ENCODE measurements around the gene VPS26B. TPM values are rescaled to one million over a fixed set of nuclear protein-coding genes. Genes with fewer than 3 reads are reported as not detected.

VPS26B gene
- total and polyA plus RNA-seq, 2 experiments from 2014 or later, result 10.1 to 29.1 TPM

DNA sequence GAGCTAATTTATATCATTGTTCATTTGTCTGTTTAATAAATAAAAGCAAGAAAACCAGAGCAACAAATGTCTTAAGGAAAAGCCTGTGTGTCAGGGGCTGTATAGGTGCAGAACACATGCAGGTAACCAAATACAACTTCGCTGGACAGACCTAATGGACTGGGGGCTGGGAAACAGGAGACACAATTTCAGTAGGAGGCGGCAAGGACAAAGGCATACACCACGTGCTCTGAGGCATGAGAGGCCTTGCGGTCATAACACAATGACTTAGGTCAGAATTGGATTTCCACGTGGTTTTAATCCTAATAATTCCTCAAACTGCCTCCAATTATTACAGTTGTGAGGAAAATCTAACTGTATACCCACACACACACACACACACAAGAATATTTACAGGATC lies 43.0 kb downstream of the VPS26B start (continued):
- TF ChIP-seq, protein P1, sequence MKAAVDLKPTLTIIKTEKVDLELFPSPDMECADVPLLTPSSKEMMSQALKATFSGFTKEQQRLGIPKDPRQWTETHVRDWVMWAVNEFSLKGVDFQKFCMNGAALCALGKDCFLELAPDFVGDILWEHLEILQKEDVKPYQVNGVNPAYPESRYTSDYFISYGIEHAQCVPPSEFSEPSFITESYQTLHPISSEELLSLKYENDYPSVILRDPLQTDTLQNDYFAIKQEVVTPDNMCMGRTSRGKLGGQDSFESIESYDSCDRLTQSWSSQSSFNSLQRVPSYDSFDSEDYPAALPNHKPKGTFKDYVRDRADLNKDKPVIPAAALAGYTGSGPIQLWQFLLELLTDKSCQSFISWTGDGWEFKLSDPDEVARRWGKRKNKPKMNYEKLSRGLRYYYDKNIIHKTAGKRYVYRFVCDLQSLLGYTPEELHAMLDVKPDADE (IDR thresholded peaks at IDR 0.05), result no peak

DNA sequence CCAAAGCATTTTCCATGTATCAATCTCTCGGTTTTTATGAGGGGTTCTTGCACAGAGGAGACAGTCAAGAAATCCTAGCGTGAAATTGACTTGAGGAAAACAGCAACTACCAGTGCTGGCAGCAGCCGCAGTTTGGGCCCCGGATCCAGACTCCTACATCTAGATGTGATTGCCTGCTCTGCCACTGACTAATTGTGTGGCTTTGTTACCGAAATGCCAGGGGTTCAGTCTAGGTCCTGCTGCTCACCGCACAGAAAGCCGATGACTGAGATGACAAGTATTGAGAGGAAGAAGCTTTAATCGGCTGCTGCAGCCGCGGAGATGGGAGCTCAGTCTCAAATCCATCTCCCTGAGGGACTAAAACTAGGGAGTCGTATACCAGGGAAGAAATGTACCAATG lies 43.5 kb downstream of the VPS26B start:
- peak overlapping the region; percentile 38 for H3K4me2 ChIP-seq
- no peaks in the 10 kb centered on the region for H3K27me3 ChIP-seq (ENCODE audit: insufficient read depth)
- H3K27ac Mint-ChIP-seq, result peak overlapping the region; percentile 81
- peaks cover 13% of the 10 kb centered on the region for H3K36me3 ChIP-seq (ENCODE audit: insufficient read depth)
- H3K36me3 Mint-ChIP-seq (ENCODE audit: low read depth), result peaks cover 36% of the 10 kb centered on the region
- H3K27ac ChIP-seq (ENCODE audit: low read depth), result no peak overlapping the region; the same call in 1 of the 2 replicates
- peak overlapping the region; percentile 7; the same call in 1 of the 3 replicates for H3K4me3 Mint-ChIP-seq
- H3K4me3 ChIP-seq, result no peak overlapping the region
- H4K20me1 ChIP-seq (replicated peaks; ENCODE audit: insufficient read depth), result 0 out of 2 replicates have a peak, but pooled peaks cover 4% of the 10 kb centered on the region
- H3K9me3 Mint-ChIP-seq, result no peaks in the 10 kb centered on the region
- peaks cover 18% of the 10 kb centered on the region for H3K27me3 Mint-ChIP-seq (ENCODE audit: insufficient read depth, low read depth, poor library complexity)
- no peaks in the 10 kb centered on the region for H3K9me2 ChIP-seq (ENCODE audit: insufficient read depth)
- H3F3A ChIP-seq (replicated peaks; ENCODE audit: low read depth), result 0 out of 2 replicates have a peak, but pooled peaks cover 10% of the 10 kb centered on the region
- peaks cover 76% of the 10 kb centered on the region for H3K4me1 Mint-ChIP-seq
- no peak for ATAC-seq
- no peak overlapping the region for H2AFZ ChIP-seq
- H3K4me1 ChIP-seq (ENCODE audit: insufficient read depth), result peaks cover 60% of the 10 kb centered on the region
- peaks cover 71% of the 10 kb centered on the region for H3K79me2 ChIP-seq (replicated peaks; ENCODE audit: insufficient read depth)
- no peak for DNase-seq (ENCODE audit: low spot score)
- TF ChIP-seq STAT1 (IDR thresholded peaks at IDR 0.05; ENCODE audit: unreplicated experiment), result no peak
- no peak for TF ChIP-seq EZH2 (IDR thresholded peaks at IDR 0.05; ENCODE audit: low read depth, unreplicated experiment)
- TF ChIP-seq, protein P2, sequence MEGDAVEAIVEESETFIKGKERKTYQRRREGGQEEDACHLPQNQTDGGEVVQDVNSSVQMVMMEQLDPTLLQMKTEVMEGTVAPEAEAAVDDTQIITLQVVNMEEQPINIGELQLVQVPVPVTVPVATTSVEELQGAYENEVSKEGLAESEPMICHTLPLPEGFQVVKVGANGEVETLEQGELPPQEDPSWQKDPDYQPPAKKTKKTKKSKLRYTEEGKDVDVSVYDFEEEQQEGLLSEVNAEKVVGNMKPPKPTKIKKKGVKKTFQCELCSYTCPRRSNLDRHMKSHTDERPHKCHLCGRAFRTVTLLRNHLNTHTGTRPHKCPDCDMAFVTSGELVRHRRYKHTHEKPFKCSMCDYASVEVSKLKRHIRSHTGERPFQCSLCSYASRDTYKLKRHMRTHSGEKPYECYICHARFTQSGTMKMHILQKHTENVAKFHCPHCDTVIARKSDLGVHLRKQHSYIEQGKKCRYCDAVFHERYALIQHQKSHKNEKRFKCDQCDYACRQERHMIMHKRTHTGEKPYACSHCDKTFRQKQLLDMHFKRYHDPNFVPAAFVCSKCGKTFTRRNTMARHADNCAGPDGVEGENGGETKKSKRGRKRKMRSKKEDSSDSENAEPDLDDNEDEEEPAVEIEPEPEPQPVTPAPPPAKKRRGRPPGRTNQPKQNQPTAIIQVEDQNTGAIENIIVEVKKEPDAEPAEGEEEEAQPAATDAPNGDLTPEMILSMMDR (conservative IDR thresholded peaks at IDR 0.05; ENCODE audit: low read depth in 2 of 2), result no peak
- TF ChIP-seq, protein P3, sequence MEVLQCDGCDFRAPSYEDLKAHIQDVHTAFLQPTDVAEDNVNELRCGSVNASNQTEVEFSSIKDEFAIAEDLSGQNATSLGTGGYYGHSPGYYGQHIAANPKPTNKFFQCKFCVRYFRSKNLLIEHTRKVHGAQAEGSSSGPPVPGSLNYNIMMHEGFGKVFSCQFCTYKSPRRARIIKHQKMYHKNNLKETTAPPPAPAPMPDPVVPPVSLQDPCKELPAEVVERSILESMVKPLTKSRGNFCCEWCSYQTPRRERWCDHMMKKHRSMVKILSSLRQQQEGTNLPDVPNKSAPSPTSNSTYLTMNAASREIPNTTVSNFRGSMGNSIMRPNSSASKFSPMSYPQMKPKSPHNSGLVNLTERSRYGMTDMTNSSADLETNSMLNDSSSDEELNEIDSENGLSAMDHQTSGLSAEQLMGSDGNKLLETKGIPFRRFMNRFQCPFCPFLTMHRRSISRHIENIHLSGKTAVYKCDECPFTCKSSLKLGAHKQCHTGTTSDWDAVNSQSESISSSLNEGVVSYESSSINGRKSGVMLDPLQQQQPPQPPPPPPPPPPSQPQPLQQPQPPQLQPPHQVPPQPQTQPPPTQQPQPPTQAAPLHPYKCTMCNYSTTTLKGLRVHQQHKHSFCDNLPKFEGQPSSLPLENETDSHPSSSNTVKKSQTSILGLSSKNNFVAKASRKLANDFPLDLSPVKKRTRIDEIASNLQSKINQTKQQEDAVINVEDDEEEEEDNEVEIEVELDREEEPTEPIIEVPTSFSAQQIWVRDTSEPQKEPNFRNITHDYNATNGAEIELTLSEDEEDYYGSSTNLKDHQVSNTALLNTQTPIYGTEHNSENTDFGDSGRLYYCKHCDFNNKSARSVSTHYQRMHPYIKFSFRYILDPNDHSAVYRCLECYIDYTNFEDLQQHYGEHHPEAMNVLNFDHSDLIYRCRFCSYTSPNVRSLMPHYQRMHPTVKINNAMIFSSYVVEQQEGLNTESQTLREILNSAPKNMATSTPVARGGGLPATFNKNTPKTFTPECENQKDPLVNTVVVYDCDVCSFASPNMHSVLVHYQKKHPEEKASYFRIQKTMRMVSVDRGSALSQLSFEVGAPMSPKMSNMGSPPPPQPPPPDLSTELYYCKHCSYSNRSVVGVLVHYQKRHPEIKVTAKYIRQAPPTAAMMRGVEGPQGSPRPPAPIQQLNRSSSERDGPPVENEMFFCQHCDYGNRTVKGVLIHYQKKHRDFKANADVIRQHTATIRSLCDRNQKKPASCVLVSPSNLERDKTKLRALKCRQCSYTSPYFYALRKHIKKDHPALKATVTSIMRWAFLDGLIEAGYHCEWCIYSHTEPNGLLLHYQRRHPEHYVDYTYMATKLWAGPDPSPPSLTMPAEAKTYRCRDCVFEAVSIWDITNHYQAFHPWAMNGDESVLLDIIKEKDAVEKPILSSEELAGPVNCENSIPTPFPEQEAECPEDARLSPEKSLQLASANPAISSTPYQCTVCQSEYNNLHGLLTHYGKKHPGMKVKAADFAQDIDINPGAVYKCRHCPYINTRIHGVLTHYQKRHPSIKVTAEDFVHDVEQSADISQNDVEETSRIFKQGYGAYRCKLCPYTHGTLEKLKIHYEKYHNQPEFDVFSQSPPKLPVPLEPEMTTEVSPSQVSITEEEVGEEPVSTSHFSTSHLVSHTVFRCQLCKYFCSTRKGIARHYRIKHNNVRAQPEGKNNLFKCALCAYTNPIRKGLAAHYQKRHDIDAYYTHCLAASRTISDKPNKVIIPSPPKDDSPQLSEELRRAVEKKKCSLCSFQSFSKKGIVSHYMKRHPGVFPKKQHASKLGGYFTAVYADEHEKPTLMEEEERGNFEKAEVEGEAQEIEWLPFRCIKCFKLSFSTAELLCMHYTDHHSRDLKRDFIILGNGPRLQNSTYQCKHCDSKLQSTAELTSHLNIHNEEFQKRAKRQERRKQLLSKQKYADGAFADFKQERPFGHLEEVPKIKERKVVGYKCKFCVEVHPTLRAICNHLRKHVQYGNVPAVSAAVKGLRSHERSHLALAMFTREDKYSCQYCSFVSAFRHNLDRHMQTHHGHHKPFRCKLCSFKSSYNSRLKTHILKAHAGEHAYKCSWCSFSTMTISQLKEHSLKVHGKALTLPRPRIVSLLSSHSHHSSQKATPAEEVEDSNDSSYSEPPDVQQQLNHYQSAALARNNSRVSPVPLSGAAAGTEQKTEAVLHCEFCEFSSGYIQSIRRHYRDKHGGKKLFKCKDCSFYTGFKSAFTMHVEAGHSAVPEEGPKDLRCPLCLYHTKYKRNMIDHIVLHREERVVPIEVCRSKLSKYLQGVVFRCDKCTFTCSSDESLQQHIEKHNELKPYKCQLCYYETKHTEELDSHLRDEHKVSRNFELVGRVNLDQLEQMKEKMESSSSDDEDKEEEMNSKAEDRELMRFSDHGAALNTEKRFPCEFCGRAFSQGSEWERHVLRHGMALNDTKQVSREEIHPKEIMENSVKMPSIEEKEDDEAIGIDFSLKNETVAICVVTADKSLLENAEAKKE (CRISPR knock-in tag; IDR thresholded peaks at IDR 0.05), result no peak
- no peak for TF ChIP-seq ZNF331 (CRISPR knock-in tag; IDR thresholded peaks at IDR 0.05; ENCODE audit: low read depth)
- TF ChIP-seq, protein P1 (IDR thresholded peaks at IDR 0.05), result no peak
- no peak for TF ChIP-seq EZH2phosphoT487 (IDR thresholded peaks at IDR 0.05; ENCODE audit: unreplicated experiment)
- no peak for TF ChIP-seq POLR2AphosphoS5 (IDR thresholded peaks at IDR 0.05; ENCODE audit: low read depth)
- TF ChIP-seq NANOG (IDR thresholded peaks at IDR 0.05; ENCODE audit: borderline replicate concordance), result no peak
- no peak for TF ChIP-seq CREB1 (CRISPR knock-in tag; IDR thresholded peaks at IDR 0.05; ENCODE audit: low read depth)
- TF ChIP-seq JUNB (IDR thresholded peaks at IDR 0.05; ENCODE audit: unreplicated experiment), result no peak
